ENCODE measurements around the gene SMPDL3B. TPM values are rescaled to one million over a fixed set of nuclear protein-coding genes. Genes with fewer than 3 reads are reported as not detected.

The SMPDL3B gene
- total RNA-seq, 4 donors from 2014 or later, result 0.31 to 1.1 TPM; not detected in 2

- TF ChIP-seq EP300 (IDR thresholded peaks at IDR 0.05), result no peak
- no peak for TF ChIP-seq CTCF (IDR thresholded peaks at IDR 0.05)
- no peak for TF ChIP-seq POLR2A (IDR thresholded peaks at IDR 0.05)
- TF ChIP-seq POLR2AphosphoS5 (IDR thresholded peaks at IDR 0.05), result no peak
- H3K27me3 ChIP-seq, result peaks cover 14% of the 10 kb centered on the region
Measured at GRCh38 chr1:27928216-27928954, 6.4 kb upstream of the SMPDL3B start.

GRCh38 chr1:27931184-27931583, 3.6 kb upstream of the SMPDL3B start:
- Histone ChIP-seq H3K4me1 (peaks cover 0 to 8% (median 0%) of the 10 kb centered on the region in 3 donors), H3K9me3 (no peaks in the 10 kb centered on the region), H3K27ac (no peak overlapping the region), H3K4me3 (no peak overlapping the region), H3K36me3 (no peaks in the 10 kb centered on the region), H3K27me3 (peaks cover 41% of the 10 kb centered on the region)
- WGBS, 2 donors (ENCODE audit: low coverage in 1 of 2), result 29 to 62% methylated on average over 1 to 2 of the region's 6 CpGs
- TF ChIP-seq CTCF (IDR thresholded peaks at IDR 0.05) (no peak), POLR2A (IDR thresholded peaks at IDR 0.05) (no peak), EP300 (IDR thresholded peaks at IDR 0.05) (no peak), POLR2AphosphoS5 (IDR thresholded peaks at IDR 0.05) (no peak)
- no peak for ATAC-seq

More at GRCh38 chr1:27928216-27928954, 6.4 kb upstream of the SMPDL3B start:
- H3K4me1 ChIP-seq, result no peaks in the 10 kb centered on the region
- H3K9me3 ChIP-seq, result no peaks in the 10 kb centered on the region
- no peak overlapping the region for H3K4me3 ChIP-seq
- 48 to 70% methylated on average over 5 of the region's 5 CpGs for WGBS, 2 donors (ENCODE audit: low coverage in 1 of 2)
- H3K36me3 ChIP-seq, result no peaks in the 10 kb centered on the region
- H3K27ac ChIP-seq, result no peak overlapping the region
- ATAC-seq, result no peak

- H3K4me3 ChIP-seq, result no peak overlapping the region
- H3K36me3 ChIP-seq, result no peaks in the 10 kb centered on the region
- ATAC-seq, result no peak
- no peak for TF ChIP-seq EP300 (IDR thresholded peaks at IDR 0.05)
- TF ChIP-seq CTCF (IDR thresholded peaks at IDR 0.05), result no peak
- TF ChIP-seq POLR2A (IDR thresholded peaks at IDR 0.05), result no peak
- no peak for TF ChIP-seq POLR2AphosphoS5 (IDR thresholded peaks at IDR 0.05)
- no peak overlapping the region for H3K27ac ChIP-seq
- H3K4me1 ChIP-seq, result peaks cover 0 to 8% (median 0%) of the 10 kb centered on the region in 3 donors
- H3K27me3 ChIP-seq, result peaks cover 45% of the 10 kb centered on the region
- WGBS, 2 donors (ENCODE audit: low coverage in 1 of 2), result 67 to 86% methylated on average over 3 to 4 of the region's 4 CpGs
- H3K9me3 ChIP-seq, result no peaks in the 10 kb centered on the region
Measured at GRCh38 chr1:27931759-27932158, 3.0 kb upstream of the SMPDL3B start.

GRCh38 chr1:27935721-27936120, 921 bp downstream of the SMPDL3B start:
- Histone ChIP-seq H3K9me3 (no peaks in the 10 kb centered on the region), H3K27ac (no peak overlapping the region), H3K4me1 (peaks cover 0 to 8% (median 0%) of the 10 kb centered on the region in 3 donors), H3K36me3 (no peaks in the 10 kb centered on the region), H3K4me3 (no peak overlapping the region), H3K27me3 (peaks cover 45% of the 10 kb centered on the region)
- TF ChIP-seq POLR2A (IDR thresholded peaks at IDR 0.05) (no peak), EP300 (IDR thresholded peaks at IDR 0.05) (no peak), CTCF (IDR thresholded peaks at IDR 0.05) (no peak), POLR2AphosphoS5 (IDR thresholded peaks at IDR 0.05) (no peak)
- WGBS, 2 donors (ENCODE audit: low coverage in 1 of 2), result 18 to 72% methylated on average over 7 to 8 of the region's 8 CpGs
- ATAC-seq, result no peak

- peaks cover 0 to 8% (median 0%) of the 10 kb centered on the region in 3 donors for H3K4me1 ChIP-seq
- no peaks in the 10 kb centered on the region for H3K9me3 ChIP-seq
- H3K27ac ChIP-seq, result no peak overlapping the region
- no peak for ATAC-seq
- H3K4me3 ChIP-seq, result no peak overlapping the region
- no peaks in the 10 kb centered on the region for H3K36me3 ChIP-seq
- peaks cover 45% of the 10 kb centered on the region for H3K27me3 ChIP-seq
- TF ChIP-seq CTCF (IDR thresholded peaks at IDR 0.05) (no peak), POLR2AphosphoS5 (IDR thresholded peaks at IDR 0.05) (no peak)
- WGBS, 2 donors (ENCODE audit: low coverage in 1 of 2), result 63 to 88% methylated on average over 4 to 5 of the region's 5 CpGs
Measured at GRCh38 chr1:27936370-27936769, 1.6 kb downstream of the SMPDL3B start.

Data from gastroesophageal sphincter (tissue), 4 donors.